GM18907 (cell line): ENCODE measurements around the gene CAMK1G.

Experiments
- ATAC-seq: cut with Tn5 transposase; IDR thresholded peaks from one replicate; pipeline ENCODE4 v1.9.1; 2021; ENCODE audit warnings: mild to moderate bottlenecking, moderate library complexity; ENCODE audit not compliant: unreplicated experiment

CAMK1G gene

DNA sequence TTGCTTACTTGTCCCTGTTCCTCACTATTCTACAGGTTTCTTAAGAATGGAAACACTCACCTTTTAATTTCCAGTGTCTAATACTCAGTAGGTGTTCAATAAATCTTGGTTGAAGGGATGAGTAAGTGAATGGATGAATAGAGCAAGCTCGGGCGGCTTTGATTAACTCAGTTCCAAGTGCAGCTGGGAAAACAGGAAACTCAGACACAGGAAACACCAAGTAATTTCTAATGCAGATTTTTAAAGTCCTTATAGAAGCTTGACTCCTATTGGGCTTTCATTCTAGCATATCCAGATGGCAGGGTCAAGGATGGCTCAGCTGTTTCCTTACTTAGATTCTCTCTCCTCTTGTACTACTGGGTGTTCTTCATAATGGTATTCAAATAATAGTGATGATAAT is 14.0 kb downstream of the CAMK1G start:
- ATAC-seq: no peak

GRCh38 chr1:209598227-209598626 is 14.7 kb downstream of the CAMK1G start:
- ATAC-seq: no peak

- ATAC-seq: no peak
Observed at GRCh38 chr1:209600541-209600940, 17.0 kb downstream of the CAMK1G start.

DNA sequence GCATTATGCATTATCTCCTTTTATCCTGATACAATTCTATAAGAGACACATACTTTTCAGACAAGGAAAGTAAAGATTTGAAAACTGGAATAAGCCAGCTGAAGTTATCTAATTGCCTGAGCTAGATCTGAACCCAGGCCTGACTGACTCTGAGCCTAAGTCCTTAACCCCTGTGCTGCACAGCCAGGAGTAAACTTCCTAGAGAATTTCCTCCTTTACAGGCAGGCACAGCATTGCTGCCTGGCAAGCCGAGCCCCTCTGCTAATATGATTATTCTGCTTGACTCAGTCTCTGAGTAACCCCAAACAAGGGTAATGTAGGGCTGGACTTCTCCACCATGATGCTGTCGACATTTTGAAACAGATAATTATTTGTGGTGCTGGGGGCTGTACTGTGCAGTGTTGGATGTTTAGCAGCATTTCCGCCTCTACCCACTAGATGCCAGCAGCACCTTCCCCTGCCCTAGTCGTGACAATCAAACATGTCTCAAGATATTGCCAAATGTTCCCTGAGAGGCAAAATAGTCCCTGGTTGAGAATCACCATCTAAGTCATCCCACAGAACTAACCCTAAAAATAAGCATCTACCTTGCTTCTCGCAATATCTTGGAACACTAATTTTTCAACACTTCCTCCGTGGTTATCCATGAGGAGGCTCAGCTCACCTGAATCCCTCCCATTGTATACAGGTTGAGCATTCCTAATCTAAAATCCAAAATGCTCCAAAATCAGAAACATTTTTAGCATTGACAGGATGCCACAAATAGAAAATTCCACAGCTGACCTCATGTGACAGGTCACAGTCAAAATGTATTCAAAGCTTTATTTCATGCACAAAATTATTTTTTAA is 18.5 kb downstream of the CAMK1G start:
- no peak for ATAC-seq

DNA sequence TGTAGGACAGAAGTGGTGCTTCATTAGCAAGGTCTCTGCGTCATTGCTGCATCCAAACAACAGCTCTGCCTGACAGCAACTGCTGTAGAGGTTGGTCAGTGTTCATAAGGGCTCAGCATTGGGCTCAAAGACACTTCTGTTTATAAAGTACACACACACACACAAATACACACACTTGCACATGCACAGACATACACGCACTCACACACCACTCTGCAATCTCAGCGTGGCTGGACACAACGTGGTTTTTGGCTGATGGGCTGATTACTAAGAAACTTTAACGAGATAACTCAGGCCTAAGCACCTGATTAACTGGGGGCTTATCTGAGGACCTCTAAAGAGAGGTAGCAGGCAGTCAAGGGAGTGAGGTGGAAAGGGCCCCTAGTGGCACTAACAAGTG is 20.4 kb downstream of the CAMK1G start:
- ATAC-seq: no peak

DNA sequence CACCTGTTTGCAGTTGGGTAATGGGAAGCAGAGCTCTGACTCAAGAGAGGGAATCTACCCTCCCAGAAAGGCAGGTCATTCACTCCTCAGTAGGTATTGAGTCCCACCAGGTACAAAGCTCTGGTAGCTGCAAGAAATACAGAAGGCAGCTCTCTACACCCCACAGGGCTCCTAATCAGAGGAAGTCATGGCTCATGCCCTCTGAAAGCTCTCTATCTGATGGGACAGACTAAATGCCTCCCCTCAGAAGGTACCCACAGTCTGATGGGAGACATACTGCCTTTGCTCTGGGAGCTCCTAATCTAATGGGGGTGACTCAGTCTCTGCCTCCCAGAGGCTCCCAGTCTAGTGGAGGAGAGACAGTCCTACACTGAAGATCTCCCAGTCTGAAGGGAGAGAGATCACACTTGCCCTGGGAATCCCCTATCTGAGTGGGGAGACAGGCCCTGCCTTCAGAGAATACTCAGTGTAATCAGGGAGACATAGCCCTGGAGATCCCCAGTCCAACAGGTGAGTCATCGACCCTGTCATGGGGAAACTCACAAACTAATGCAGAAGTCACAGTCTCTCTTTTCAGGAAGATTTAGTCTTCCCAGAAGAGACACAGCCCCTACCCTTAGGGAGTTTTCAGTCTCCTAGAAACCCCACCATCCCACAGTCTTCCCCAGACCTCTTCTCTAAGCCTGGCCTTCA is 23.7 kb downstream of the CAMK1G start:
- peak; percentile 91 for ATAC-seq

GRCh38 chr1:209607795-209608178 is 24.3 kb downstream of the CAMK1G start:
- peak; percentile 22 for ATAC-seq

DNA sequence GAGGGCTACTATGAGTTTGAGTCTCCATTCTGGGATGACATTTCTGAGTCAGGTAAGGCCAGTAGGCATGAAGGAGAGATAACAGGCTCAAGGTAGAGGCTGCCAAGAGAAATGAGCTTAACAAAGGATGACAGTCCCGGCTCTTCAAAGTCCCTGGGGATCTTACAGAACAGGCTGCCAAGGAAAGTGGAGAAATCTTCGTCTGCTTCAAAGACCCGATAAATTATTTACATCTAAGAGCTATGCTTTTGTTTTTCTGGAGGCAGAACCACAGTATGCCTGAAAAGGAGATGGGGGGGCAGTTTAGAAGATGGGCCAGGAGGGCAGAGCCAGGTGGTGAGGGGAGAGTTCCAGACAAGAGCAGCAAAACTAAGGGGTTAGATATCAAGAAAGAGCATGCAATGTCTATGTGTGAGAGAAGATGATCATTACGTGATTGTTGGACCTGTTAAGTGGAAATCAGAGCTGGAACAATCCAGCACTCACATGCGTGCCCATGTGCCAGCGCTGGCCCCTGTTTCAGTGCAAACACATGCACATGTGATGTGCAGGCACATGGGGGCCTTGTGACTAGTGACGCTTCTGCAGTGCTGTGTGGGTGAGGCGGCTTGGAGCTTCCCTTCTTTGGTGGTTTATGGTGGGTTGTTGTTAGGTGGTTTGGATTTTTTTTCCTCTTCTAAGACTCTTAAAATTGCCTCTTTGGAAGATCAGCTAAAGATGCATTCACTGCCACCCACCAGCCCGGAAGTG is 25.7 kb downstream of the CAMK1G start:
- no peak for ATAC-seq

DNA sequence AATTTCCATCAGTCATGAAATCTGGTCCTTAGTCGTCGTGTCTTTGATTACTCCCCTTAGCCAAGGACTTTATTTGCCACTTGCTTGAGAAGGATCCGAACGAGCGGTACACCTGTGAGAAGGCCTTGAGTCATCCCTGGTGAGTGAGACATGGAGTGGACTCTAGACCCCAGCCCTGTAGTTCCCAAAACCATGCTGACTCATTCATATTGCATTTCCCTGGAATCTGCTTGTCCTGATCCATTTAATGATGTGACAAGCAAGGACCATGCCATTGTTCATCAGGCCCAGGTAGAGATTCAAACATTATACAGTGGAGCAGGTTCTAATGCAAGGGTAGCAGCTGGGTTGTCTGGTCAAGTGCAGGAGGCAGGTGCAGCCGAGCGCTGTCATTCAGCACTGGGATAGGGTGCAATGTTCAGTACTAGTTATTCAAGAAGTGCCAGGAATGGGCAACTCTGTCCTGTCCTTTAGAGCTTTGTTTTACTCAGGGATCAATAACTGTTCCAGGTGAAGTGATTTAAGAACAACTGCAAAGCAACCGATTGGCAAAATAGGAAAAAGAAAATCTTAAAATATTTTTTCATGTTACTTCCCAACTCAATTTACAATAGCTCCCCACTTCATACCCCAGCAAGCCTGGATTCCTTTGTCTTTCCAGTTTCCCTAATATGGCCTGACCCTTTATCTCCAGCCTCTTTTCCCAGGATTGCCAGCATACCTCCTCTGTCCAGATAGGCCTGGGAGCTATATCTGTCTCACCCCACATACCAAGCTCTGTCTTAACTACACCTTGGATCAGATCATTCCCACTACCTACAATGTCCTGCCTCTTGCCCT is 26.5 kb downstream of the CAMK1G start:
- ATAC-seq: no peak

GRCh38 chr1:209610631-209610905 is 27.1 kb downstream of the CAMK1G start:
- no peak for ATAC-seq

DNA sequence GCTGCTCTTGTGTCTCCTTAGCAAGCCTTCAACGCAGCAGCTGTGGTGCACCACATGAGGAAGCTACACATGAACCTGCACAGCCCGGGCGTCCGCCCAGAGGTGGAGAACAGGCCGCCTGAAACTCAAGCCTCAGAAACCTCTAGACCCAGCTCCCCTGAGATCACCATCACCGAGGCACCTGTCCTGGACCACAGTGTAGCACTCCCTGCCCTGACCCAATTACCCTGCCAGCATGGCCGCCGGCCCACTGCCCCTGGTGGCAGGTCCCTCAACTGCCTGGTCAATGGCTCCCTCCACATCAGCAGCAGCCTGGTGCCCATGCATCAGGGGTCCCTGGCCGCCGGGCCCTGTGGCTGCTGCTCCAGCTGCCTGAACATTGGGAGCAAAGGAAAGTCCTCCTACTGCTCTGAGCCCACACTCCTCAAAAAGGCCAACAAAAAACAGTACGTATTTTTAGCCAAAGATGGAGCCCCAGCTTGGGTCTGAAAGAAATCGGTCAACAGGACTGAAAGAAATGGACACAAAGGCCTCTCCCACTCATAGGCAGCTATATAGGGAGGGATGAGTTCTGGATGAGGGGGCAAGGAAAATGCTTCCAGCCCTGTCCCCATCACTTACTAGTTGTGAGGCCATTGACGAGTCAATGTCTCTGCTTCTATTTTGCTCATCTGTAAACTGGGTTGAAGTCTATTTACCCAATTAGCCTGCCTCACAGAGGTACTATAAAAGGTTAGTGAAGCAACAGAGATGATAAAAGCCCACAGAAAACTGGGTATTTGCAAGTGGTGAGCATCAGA is 28.5 kb downstream of the CAMK1G start:
- ATAC-seq: no peak

DNA sequence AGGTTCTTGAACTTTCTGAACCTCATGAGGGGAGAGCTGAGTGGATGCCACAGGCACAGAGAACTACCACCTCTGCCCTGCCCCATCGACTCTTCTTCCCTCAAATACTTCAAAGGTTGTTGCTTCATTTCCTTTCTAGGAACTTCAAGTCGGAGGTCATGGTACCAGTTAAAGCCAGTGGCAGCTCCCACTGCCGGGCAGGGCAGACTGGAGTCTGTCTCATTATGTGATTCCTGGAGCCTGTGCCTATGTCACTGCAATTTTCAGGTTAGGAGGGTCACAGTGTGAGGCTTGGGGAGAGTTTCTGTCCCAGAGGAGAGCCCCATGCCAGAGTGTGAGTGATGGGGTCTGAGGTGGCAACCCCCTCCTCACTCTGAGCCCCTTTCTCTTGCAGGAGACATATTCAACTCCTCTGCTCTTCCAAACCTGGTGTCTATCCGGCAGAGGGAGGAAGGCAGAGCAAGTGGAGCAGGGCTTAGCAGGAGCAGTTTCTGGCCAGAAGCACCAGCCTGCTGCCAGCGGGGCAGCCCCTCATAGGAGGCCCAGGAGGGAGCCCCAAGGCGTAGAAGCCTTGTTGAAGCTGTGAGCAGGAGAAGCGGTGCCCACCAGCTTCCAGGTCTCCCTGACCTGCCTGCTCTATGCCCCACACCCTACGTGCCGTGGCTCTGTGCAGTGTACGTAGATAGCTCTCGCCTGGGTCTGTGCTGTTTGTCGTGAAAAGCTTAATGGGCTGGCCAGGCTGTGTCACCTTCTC is 29.3 kb downstream of the CAMK1G start:
- no peak for ATAC-seq

DNA sequence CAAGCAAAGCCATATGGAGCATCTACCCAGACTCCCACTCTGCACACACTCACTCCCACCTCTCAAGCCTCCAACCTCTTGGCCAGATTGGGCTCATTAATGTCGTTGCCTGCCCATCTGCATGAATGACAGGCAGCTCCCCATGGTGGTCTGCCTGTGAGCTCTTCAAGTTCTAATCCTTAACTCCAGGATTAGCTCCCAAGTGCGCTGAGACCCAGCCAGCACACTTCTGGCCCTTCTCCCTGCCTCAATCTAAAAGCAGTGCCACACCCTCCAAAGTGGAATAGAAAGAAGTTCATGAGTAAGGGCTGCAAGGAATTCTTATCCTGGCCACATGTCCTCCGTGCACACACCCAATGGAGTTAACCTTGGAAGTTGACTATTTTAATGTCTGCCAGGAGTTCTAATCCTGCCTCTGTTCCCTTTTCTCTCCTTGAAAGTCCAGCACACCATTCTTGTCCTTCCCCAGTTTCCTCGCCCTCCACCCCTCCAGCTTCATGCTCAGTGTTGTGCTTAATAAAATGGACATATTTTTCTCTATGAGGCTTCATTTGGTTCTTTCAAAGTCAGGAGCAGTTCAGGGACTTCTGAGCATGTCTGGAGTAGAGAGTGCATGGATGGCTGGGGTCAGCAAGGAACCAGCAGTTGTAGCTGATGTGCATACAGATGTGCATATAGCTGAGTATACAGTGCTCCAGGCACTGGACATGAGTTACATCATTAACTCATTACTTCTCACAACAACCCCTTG is 30.1 kb downstream of the CAMK1G start:
- ATAC-seq: no peak

- no peak for ATAC-seq
Observed at GRCh38 chr1:209614151-209614420, 30.6 kb downstream of the CAMK1G start.

GRCh38 chr1:209614906-209615305 is 31.4 kb downstream of the CAMK1G start:
- ATAC-seq: no peak

DNA sequence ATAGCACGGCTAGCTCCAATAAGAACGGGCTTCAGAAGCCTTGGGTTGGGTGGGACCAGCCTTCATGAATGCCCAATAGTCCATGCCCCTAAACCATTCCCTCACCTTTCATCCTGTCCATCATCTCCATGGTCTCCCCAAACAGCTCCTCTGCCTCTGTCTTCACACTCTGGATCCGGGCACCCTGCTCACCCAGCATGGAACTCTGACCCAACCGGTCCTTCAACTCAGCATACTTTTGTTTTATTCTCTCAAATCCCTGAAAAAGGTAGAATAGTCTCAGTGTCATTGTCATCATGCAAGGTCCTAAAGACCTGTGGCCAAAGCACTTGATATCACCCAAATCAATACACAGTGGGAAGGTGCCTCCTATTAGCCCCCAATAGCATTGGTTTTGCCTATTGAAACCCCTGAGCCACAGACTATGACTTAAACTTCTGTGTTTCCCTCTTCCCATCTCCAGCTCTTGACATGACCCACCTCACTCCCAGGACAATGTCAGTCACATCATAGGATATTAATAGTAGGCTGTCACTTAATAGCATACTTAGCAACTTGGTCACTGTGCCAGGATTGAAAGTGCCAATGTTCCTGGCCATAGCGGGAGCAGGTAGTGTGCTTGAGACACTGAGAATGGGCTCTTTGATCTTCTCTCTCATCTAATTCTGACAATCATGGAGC is 33.0 kb downstream of the CAMK1G start:
- ATAC-seq: no peak

- ATAC-seq: no peak
Observed at GRCh38 chr1:209617047-209617673, 33.6 kb downstream of the CAMK1G start.

- no peak for ATAC-seq
Observed at GRCh38 chr1:209617755-209618154, 34.2 kb downstream of the CAMK1G start.
